Testis (tissue), 2 donors: ENCODE results near the gene HELZ.

Experiments used
- POLR2A ChIP-seq: fragments of 450-650 bp; IDR thresholded peaks from one replicate; pipeline ENCODE4 v1.6.1; 2017; ENCODE audit warnings: antibody characterized with exemption, mild to moderate bottlenecking, moderate library complexity
- TF ChIP-seq, protein P1 (sequence below), 3 experiments: fragments of 450-650 bp in 2 of 3; fragments of 200-600 bp in 1 of 3; sonication (generic) in 1 of 3; IDR thresholded peaks; one replicate each; pipeline ENCODE4 v1.5.1; 2016 to 2019; ENCODE audit warnings: antibody characterized with exemption in 3 of 3, mild to moderate bottlenecking in 2 of 3, moderate library complexity in 1 of 3

DNA sequence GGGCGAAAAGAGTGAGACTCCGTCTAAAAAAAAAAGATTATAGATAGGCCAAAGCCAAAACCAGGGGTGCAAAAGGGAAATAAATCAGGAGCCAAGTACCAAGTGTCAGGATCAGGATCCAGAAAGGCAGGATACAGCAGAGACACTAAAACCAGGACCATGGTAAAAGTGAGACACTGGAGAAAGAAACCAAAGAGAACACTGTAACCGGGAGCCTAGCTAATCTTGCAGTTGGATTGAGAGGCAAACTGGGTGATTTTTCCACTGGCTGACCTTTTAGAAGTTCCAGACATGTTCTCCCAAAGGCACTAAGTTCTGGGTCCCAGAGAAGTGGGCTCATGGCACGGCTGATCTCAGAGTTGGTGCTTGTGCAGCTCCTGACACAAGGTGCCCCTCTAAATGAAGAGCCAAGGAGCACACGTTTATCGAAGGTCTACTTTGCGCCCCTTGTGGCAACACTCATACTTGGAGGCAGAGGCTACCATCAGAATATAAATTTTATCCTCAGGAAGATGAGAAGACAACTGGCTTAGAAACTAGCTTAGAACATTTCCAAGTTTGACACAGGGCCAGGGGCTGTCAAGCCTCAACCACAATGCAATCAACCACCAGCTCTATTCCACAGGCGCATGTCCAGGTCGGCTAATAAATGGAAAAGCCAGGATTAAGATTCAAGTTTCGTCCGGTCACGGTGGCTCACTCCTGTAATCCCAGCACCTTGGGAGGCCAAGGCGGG is 27.5 kb upstream of the HELZ start:
- TF ChIP-seq, protein P1, sequence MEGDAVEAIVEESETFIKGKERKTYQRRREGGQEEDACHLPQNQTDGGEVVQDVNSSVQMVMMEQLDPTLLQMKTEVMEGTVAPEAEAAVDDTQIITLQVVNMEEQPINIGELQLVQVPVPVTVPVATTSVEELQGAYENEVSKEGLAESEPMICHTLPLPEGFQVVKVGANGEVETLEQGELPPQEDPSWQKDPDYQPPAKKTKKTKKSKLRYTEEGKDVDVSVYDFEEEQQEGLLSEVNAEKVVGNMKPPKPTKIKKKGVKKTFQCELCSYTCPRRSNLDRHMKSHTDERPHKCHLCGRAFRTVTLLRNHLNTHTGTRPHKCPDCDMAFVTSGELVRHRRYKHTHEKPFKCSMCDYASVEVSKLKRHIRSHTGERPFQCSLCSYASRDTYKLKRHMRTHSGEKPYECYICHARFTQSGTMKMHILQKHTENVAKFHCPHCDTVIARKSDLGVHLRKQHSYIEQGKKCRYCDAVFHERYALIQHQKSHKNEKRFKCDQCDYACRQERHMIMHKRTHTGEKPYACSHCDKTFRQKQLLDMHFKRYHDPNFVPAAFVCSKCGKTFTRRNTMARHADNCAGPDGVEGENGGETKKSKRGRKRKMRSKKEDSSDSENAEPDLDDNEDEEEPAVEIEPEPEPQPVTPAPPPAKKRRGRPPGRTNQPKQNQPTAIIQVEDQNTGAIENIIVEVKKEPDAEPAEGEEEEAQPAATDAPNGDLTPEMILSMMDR (IDR thresholded peaks at IDR 0.05) = no peak
- TF ChIP-seq POLR2A = no peak
